GM21515 (cell line): Measurements from ENCODE around the gene CDHR3.

ENCODE experiments used
- ATAC-seq: cut with Tn5 transposase; IDR thresholded peaks from one replicate; pipeline ENCODE4 v1.9.1; 2021; ENCODE audit not compliant: unreplicated experiment

Gene CDHR3

GRCh38 chr7:106021151-106022067, 58.3 kb downstream of the CDHR3 start:
- ATAC-seq, result no peak

GRCh38 chr7:106022193-106022821, 59.2 kb downstream of the CDHR3 start:
- no peak for ATAC-seq

GRCh38 chr7:106023369-106024322, 60.6 kb downstream of the CDHR3 start:
- ATAC-seq, result no peak

GRCh38 chr7:106026101-106026500, 63.0 kb downstream of the CDHR3 start:
- ATAC-seq, result no peak

GRCh38 chr7:106029451-106029850, 66.4 kb downstream of the CDHR3 start:
- no peak for ATAC-seq

- no peak for ATAC-seq
Observed at GRCh38 chr7:106029941-106030340, 66.9 kb downstream of the CDHR3 start.

- no peak for ATAC-seq
Observed at GRCh38 chr7:106031300-106032035, 68.4 kb downstream of the CDHR3 start.

- no peak for ATAC-seq
Observed at GRCh38 chr7:106032295-106032694, 69.2 kb downstream of the CDHR3 start.

- ATAC-seq, result no peak
Observed at GRCh38 chr7:106033735-106034134, 70.7 kb downstream of the CDHR3 start.

GRCh38 chr7:106034383-106034782, 71.3 kb downstream of the CDHR3 start:
- no peak for ATAC-seq

GRCh38 chr7:106035568-106035967, 72.5 kb downstream of the CDHR3 start:
- ATAC-seq, result no peak

GRCh38 chr7:106036004-106036403, 72.9 kb downstream of the CDHR3 start:
- ATAC-seq, result no peak

GRCh38 chr7:106037489-106038176, 74.6 kb downstream of the CDHR3 start:
- ATAC-seq, result no peak

GRCh38 chr7:106038289-106038688, 75.2 kb downstream of the CDHR3 start:
- no peak for ATAC-seq

- no peak for ATAC-seq
Observed at GRCh38 chr7:106038916-106039315, 75.9 kb downstream of the CDHR3 start.

- no peak for ATAC-seq
Observed at GRCh38 chr7:106039486-106040060, 76.5 kb downstream of the CDHR3 start.

- ATAC-seq, result no peak
Observed at GRCh38 chr7:106041140-106041717, 78.2 kb downstream of the CDHR3 start.

- ATAC-seq, result no peak
Observed at GRCh38 chr7:106042196-106042611, 79.1 kb downstream of the CDHR3 start.

GRCh38 chr7:106045139-106045538, 82.1 kb downstream of the CDHR3 start:
- ATAC-seq, result no peak
